AG10803 (cell line): Measurements from ENCODE around the gene NACA2.
A peak's percentile ranks its signal among the peaks of the same experiment; 100 is the strongest.
"Not testable (repeated sequence)": the region's sequence is repeated elsewhere in the genome, so short reads cannot be mapped to it uniquely, and the experiment has no call there.

Experiments used
- DNase-seq: peaks from one replicate; pipeline ENCODE4 v3.0.0; 2010; ENCODE audit warnings: low read depth
- H3K4me3 ChIP-seq: 2 replicates; pipeline ENCODE4 v1.5.1; 2011; ENCODE audit warnings: mild to moderate bottlenecking, low read length, control low read depth
- CTCF ChIP-seq: conservative IDR thresholded peaks from 2 replicates; pipeline ENCODE4 v1.5.1; 2011; ENCODE audit warnings: mild to moderate bottlenecking, low read length, control low read depth, inconsistent platforms

NACA2 gene

GRCh38 chr17:61593426-61593825 lies 2.4 kb upstream of the NACA2 start:
- peak; percentile 38 for DNase-seq
- no peak overlapping the region for H3K4me3 ChIP-seq
- TF ChIP-seq CTCF = no peak

GRCh38 chr17:61591930-61592329 lies 911 bp upstream of the NACA2 start:
- TF ChIP-seq CTCF = no peak
- H3K4me3 ChIP-seq = no peak overlapping the region
- DNase-seq = no peak

- no peak for TF ChIP-seq CTCF
- DNase-seq = no peak
- H3K4me3 ChIP-seq = no peak overlapping the region
These were observed 1.0 kb downstream of the NACA2 start for GRCh38 chr17:61589990-61590389.

- no peak for TF ChIP-seq CTCF
- no peak overlapping the region for H3K4me3 ChIP-seq
- no peak for DNase-seq
These were observed 3.0 kb downstream of the NACA2 start for GRCh38 chr17:61587807-61588660.

- TF ChIP-seq CTCF = no peak
- DNase-seq = no peak
- no peak overlapping the region for H3K4me3 ChIP-seq
These were observed 3.8 kb downstream of the NACA2 start for GRCh38 chr17:61587242-61587641.

- not testable (repeated sequence) for H3K4me3 ChIP-seq, DNase-seq
These were observed 4.4 kb downstream of the NACA2 start for GRCh38 chr17:61586622-61587021.

- no peak for TF ChIP-seq CTCF
- H3K4me3 ChIP-seq = no peak overlapping the region
- DNase-seq = no peak
These were observed 4.9 kb downstream of the NACA2 start for GRCh38 chr17:61586031-61586566.
